ENCODE measurements around the gene CD300LG. TPM values are rescaled to one million over a fixed set of nuclear protein-coding genes. Genes with fewer than 3 reads are reported as not detected.

The CD300LG gene
- total and polyA plus RNA-seq, 4 donors, result 0.05 to 9.4 (median 2.0) TPM

DNA sequence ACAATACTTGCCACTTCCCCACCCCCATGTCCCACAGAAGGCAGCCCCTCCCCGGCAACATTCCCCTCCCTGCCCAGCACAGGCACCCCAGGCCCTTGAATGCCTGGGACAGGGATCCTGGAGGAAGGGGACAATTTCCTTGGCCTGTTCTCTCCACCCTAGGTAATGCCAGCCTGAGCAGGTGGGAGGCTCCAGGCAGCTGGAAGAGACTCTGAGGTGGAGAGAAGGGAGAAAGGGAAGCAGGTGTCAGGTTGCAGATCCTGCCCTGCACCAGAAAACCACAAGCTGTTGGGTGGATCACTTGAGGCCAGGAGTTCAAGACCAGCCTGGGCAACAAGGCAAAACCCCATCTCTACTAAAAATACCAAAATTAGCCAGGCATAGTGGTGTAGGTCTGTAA is 51.5 kb downstream of the CD300LG start:
- DNase-seq (no peak), ATAC-seq (ENCODE audit: low FRiP score) (no peak)
- intact Hi-C loops (cut with DNase I), result no loop called here
- 68% methylated on average over 1 of the region's 1 CpG; no CpG with 5 or more reads in 1 of the 2 donors for WGBS, 2 donors
- Histone ChIP-seq H3K4me3 (ENCODE audit: low read length in 2 of 2) (no peak overlapping the region), H3K4me1 (ENCODE audit: control insufficient read depth in 1 of 2, insufficient read depth in 2 of 2, low read length in 2 of 2) (no peaks in the 10 kb centered on the region), H3K9me3 (ENCODE audit: control insufficient read depth, low read length) (no peaks in the 10 kb centered on the region), H3K27me3 (ENCODE audit: control insufficient read depth in 1 of 2, insufficient read depth in 2 of 2, low read length in 1 of 2) (no peaks in the 10 kb centered on the region), H3K36me3 (ENCODE audit: control insufficient read depth in 1 of 2, insufficient read depth in 2 of 2, low read length in 1 of 2) (no peaks in the 10 kb centered on the region), H3K27ac (ENCODE audit: low read depth in 1 of 2, low read length in 2 of 2) (no peak overlapping the region)

GRCh38 chr17:43900183-43900857 is 53.3 kb downstream of the CD300LG start:
- no peaks in the 10 kb centered on the region for H3K4me1 ChIP-seq (ENCODE audit: control insufficient read depth in 1 of 2, insufficient read depth in 2 of 2, low read length in 2 of 2)
- no peaks in the 10 kb centered on the region for H3K36me3 ChIP-seq (ENCODE audit: control insufficient read depth in 1 of 2, insufficient read depth in 2 of 2, low read length in 1 of 2)
- DNase-seq (peak; percentile 91 to 97), ATAC-seq (ENCODE audit: low FRiP score) (peak; percentile 92)
- no peak overlapping the region for H3K27ac ChIP-seq (ENCODE audit: low read depth in 1 of 2, low read length in 2 of 2)
- 2% methylated on average over 30 to 31 of the region's 31 CpGs for WGBS, 2 donors
- intact Hi-C loops (cut with DNase I), result loop anchor here in 1 of 2 donors (10.0 kb wide), 1 partner anchor 224 kb away; the partner anchor contains the start of gene HDAC5
- no peaks in the 10 kb centered on the region for H3K27me3 ChIP-seq (ENCODE audit: control insufficient read depth in 1 of 2, insufficient read depth in 2 of 2, low read length in 1 of 2)
- H3K4me3 ChIP-seq (ENCODE audit: low read length in 2 of 2), result no peak overlapping the region
- no peaks in the 10 kb centered on the region for H3K9me3 ChIP-seq (ENCODE audit: control insufficient read depth, low read length)

GRCh38 chr17:43900858-43901754 is 54.1 kb downstream of the CD300LG start:
- no peaks in the 10 kb centered on the region for H3K27me3 ChIP-seq (ENCODE audit: control insufficient read depth in 1 of 2, insufficient read depth in 2 of 2, low read length in 1 of 2)
- H3K9me3 ChIP-seq (ENCODE audit: control insufficient read depth, low read length), result no peaks in the 10 kb centered on the region
- 38 to 40% methylated on average over 13 of the region's 13 CpGs for WGBS, 2 donors
- no peak for ATAC-seq (ENCODE audit: low FRiP score)
- DNase-seq, result no peak
- no peaks in the 10 kb centered on the region for H3K36me3 ChIP-seq (ENCODE audit: control insufficient read depth in 1 of 2, insufficient read depth in 2 of 2, low read length in 1 of 2)
- H3K4me3 ChIP-seq (ENCODE audit: low read length in 2 of 2), result no peak overlapping the region
- intact Hi-C loops (cut with DNase I), result loop anchor here in 1 of 2 donors (10.0 kb wide), 1 partner anchor 224 kb away; the partner anchor contains the start of gene HDAC5
- H3K27ac ChIP-seq (ENCODE audit: low read depth in 1 of 2, low read length in 2 of 2), result no peak overlapping the region
- H3K4me1 ChIP-seq (ENCODE audit: control insufficient read depth in 1 of 2, insufficient read depth in 2 of 2, low read length in 2 of 2), result no peaks in the 10 kb centered on the region

DNA sequence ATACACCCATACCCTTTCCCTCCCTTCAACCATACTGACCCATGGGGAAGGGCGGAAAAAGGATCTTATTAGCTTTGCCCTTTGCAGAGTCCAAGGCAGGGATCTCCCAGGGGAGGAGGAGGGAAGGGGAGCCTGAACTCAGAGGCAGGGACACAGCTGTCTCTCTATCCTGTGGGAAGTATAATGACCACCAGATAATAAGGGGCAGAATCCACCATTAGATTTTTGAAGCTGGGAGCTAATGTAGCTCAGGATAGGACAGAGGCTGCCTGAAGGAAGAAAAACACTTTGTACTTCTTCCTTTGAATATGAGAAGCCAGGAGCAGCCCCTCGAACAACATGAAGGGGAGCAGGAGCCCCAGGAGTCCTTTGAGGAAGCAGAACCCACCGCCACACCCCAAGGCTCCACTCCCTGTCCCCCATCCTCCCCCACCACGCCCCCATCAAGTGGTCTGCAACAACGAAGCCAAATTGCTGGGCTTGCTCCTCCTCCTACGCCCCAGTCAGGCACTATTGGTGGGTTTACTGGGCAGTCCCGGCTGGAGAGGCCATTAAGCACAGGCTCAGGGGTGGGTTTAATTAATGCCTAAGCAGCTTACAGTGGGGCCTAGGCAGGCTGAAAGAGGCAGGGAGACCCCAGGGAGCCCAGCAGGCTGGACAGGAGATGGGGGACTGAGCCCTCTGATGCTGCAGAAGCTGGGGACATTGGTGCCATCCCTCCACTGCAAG is 55.0 kb downstream of the CD300LG start:
- intact Hi-C loops (cut with DNase I), result loop anchor here in 1 of 2 donors (10.0 kb wide), 1 partner anchor 223 kb away; the partner anchor contains the start of gene HDAC5
- 74 to 76% methylated on average over 7 of the region's 7 CpGs for WGBS, 2 donors
- no peak overlapping the region for H3K4me3 ChIP-seq (ENCODE audit: low read length in 2 of 2)

GRCh38 chr17:43905400-43905984 is 58.5 kb downstream of the CD300LG start:
- Histone ChIP-seq H3K4me1 (ENCODE audit: control insufficient read depth in 1 of 2, insufficient read depth in 2 of 2, low read length in 2 of 2) (no peaks in the 10 kb centered on the region), H3K27ac (ENCODE audit: low read depth in 1 of 2, low read length in 2 of 2) (no peak overlapping the region), H3K36me3 (ENCODE audit: control insufficient read depth in 1 of 2, insufficient read depth in 2 of 2, low read length in 1 of 2) (no peaks in the 10 kb centered on the region), H3K4me3 (ENCODE audit: low read length in 2 of 2) (no peak overlapping the region), H3K9me3 (ENCODE audit: control insufficient read depth, low read length) (no peaks in the 10 kb centered on the region), H3K27me3 (ENCODE audit: control insufficient read depth in 1 of 2, insufficient read depth in 2 of 2, low read length in 1 of 2) (no peaks in the 10 kb centered on the region)
- DNase-seq (no peak), ATAC-seq (ENCODE audit: low FRiP score) (no peak)
- intact Hi-C loops (cut with DNase I), result loop anchor here in 1 of 2 donors (10.0 kb wide), 1 partner anchor 219 kb away; the partner anchor contains the start of gene HDAC5
- 23 to 25% methylated on average over 3 of the region's 3 CpGs for WGBS, 2 donors

More for the DNA sequence above, 55.0 kb downstream of the CD300LG start:
- DNase-seq (no peak), ATAC-seq (ENCODE audit: low FRiP score) (no peak)
- Histone ChIP-seq H3K36me3 (ENCODE audit: control insufficient read depth in 1 of 2, insufficient read depth in 2 of 2, low read length in 1 of 2) (no peaks in the 10 kb centered on the region), H3K4me1 (ENCODE audit: control insufficient read depth in 1 of 2, insufficient read depth in 2 of 2, low read length in 2 of 2) (no peaks in the 10 kb centered on the region), H3K27me3 (ENCODE audit: control insufficient read depth in 1 of 2, insufficient read depth in 2 of 2, low read length in 1 of 2) (no peaks in the 10 kb centered on the region), H3K27ac (ENCODE audit: low read depth in 1 of 2, low read length in 2 of 2) (no peak overlapping the region), H3K9me3 (ENCODE audit: control insufficient read depth, low read length) (no peaks in the 10 kb centered on the region)

DNA sequence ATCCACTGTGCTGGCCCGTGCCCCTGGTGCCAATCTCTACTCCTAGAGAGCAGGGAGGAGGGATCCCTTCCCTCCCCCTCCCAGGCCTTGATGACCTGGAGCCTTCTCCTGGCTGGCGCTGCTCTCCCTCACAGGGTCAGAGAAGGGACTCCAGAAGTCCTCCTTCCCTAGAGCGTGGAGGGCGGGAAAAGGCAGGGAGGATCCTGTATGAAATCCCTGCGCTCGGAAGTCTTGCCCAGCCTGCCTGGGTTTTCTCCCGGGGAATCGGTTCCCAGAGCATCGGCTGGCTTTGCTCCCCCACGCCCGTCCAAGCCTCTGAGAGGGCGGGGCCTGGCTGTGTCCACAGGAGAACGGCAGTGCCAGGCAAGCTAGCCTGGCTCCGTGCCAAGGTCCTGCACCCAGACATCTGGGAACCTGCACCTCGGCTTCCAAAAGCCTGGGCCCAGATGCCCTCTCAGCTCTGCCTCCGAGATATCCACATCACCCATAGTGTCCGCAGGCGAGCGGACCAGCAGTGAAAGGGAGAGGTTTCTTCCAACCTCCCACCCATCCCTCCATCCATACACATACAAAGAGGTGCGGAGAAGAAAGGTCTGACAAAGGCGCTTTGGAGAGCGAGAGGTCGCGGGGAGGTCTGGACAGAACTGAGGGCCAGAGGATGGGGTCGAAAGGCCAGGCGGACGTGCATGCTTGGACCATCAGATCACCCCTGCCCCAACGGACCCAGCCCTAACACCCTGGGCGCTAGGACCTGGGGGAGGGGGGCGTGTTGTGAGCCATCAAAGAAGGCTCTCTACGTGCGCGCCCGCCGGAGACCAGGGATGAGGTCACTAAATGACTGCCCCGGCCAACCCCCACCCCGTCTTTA is 59.2 kb downstream of the CD300LG start:
- Histone ChIP-seq H3K36me3 (ENCODE audit: control insufficient read depth in 1 of 2, insufficient read depth in 2 of 2, low read length in 1 of 2) (no peaks in the 10 kb centered on the region), H3K9me3 (ENCODE audit: control insufficient read depth, low read length) (no peaks in the 10 kb centered on the region), H3K4me1 (ENCODE audit: control insufficient read depth in 1 of 2, insufficient read depth in 2 of 2, low read length in 2 of 2) (no peaks in the 10 kb centered on the region), H3K27ac (ENCODE audit: low read depth in 1 of 2, low read length in 2 of 2) (peak overlapping the region in 1 of 2 donors; percentile 9), H3K4me3 (ENCODE audit: low read length in 2 of 2) (peak overlapping the region; percentile 77 to 78), H3K27me3 (ENCODE audit: control insufficient read depth in 1 of 2, insufficient read depth in 2 of 2, low read length in 1 of 2) (no peaks in the 10 kb centered on the region)
- ATAC-seq (ENCODE audit: low FRiP score) (peak; percentile 86), DNase-seq (peak; percentile 88 to 96)
- intact Hi-C loops (cut with DNase I), result loop anchor here in 1 of 2 donors (10.0 kb wide), 1 partner anchor 219 kb away; the partner anchor contains the start of gene HDAC5
- WGBS, 2 donors, result 1 to 2% methylated on average over 36 to 37 of the region's 37 CpGs

DNA sequence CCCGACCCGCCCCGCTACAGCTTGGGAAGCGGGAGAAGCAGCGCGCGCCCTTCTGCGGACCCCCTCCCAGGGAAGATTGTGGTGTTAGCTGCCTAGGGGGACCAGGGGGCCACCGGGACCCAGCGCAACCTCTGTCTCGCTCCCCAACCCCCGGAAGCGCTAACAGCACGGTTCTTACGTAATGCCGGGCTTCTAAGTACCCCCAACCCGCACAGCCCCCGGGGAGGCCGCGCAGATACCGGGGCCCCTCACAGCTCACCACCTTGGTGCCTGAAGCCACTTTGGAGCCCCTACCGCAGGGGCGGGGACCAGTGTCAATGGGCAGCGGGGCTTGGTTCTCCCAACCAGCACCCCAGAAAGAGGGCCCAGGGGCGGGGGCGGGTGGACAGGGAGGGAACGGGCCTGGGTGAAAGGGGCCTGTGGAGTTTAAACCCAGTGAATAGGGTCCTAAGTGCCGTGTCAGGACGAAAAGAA is 60.0 kb downstream of the CD300LG start:
- H3K27me3 ChIP-seq (ENCODE audit: control insufficient read depth in 1 of 2, insufficient read depth in 2 of 2, low read length in 1 of 2), result no peaks in the 10 kb centered on the region
- H3K4me1 ChIP-seq (ENCODE audit: control insufficient read depth in 1 of 2, insufficient read depth in 2 of 2, low read length in 2 of 2), result no peaks in the 10 kb centered on the region
- ATAC-seq (ENCODE audit: low FRiP score) (peak; percentile 16), DNase-seq (no peak)
- H3K36me3 ChIP-seq (ENCODE audit: control insufficient read depth in 1 of 2, insufficient read depth in 2 of 2, low read length in 1 of 2), result no peaks in the 10 kb centered on the region
- peak overlapping the region; percentile 64 to 94 for H3K27ac ChIP-seq (ENCODE audit: low read depth in 1 of 2, low read length in 2 of 2)
- no peaks in the 10 kb centered on the region for H3K9me3 ChIP-seq (ENCODE audit: control insufficient read depth, low read length)
- H3K4me3 ChIP-seq (ENCODE audit: low read length in 2 of 2), result peak overlapping the region; percentile 77 to 78
- intact Hi-C loops (cut with DNase I), result loop anchor here in 1 of 2 donors (10.0 kb wide), 1 partner anchor 218 kb away; the partner anchor contains the start of gene HDAC5
- WGBS, 2 donors, result 1% methylated on average over 29 of the region's 29 CpGs
